ENCODE data around the gene LGALS3BP. TPM values are rescaled to one million over a fixed set of nuclear protein-coding genes. Genes with fewer than 3 reads are reported as not detected.
"Not testable (repeated sequence)": the region's sequence is repeated elsewhere in the genome, so short reads cannot be mapped to it uniquely, and the experiment has no call there.

Gene LGALS3BP, protein sequence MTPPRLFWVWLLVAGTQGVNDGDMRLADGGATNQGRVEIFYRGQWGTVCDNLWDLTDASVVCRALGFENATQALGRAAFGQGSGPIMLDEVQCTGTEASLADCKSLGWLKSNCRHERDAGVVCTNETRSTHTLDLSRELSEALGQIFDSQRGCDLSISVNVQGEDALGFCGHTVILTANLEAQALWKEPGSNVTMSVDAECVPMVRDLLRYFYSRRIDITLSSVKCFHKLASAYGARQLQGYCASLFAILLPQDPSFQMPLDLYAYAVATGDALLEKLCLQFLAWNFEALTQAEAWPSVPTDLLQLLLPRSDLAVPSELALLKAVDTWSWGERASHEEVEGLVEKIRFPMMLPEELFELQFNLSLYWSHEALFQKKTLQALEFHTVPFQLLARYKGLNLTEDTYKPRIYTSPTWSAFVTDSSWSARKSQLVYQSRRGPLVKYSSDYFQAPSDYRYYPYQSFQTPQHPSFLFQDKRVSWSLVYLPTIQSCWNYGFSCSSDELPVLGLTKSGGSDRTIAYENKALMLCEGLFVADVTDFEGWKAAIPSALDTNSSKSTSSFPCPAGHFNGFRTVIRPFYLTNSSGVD
- 193 TPM for total RNA-seq

DNA sequence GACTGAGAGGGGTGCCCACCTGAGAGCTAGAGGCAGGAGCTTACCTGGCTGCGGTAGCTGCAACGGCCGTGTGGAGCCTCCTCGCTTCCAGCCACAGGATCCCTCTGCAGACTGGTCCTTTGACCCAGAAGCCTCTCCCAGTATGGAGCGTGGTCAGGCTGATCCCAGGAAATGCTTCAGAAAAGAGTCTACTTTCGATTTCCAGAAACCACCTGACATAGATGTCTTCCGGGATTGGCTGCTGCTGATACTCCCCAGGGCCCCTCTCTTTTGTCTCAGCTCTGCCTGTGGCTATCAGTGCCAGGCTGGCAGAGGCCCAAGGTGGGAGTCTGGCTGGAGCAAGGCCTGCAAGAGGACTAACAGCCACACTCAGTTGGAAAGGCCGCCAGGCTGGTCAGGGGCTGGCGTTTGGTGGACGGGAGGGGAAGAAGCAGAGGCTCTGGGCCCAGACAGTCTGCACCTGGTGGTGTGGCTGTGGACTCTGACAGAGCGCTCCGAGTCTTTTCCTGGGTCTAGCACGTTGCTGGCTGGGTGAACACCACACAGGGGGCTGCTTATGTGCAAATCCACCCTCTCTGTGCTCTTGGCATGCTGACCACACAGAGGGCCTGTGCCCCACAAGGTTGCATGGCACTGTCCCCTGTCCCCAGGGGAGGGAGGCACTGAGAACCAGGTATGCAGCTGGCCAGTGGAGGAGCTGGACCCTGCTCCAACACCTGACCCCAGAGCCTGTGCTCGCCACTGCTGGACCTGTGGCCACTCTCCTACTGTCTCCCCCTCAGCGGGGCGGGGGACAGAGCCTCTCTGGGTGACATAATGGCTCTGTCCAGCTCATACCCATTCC lies at the start of gene LGALS3BP:
LGALS3BP (minus strand) TSS at position 144 of the 844 bp plus-strand sequence. CDS start 2,732 bp downstream, outside the sequence.
- peak; percentile 38 for ATAC-seq

- ATAC-seq, result no peak
Observed at GRCh38 chr17:79028496-79029326, 49.0 kb upstream of the LGALS3BP start.

- ATAC-seq, result peak; percentile 4
Observed at GRCh38 chr17:79027925-79028491, 48.3 kb upstream of the LGALS3BP start.

- no peak for ATAC-seq
Observed at GRCh38 chr17:79027274-79027924, 47.7 kb upstream of the LGALS3BP start.

DNA sequence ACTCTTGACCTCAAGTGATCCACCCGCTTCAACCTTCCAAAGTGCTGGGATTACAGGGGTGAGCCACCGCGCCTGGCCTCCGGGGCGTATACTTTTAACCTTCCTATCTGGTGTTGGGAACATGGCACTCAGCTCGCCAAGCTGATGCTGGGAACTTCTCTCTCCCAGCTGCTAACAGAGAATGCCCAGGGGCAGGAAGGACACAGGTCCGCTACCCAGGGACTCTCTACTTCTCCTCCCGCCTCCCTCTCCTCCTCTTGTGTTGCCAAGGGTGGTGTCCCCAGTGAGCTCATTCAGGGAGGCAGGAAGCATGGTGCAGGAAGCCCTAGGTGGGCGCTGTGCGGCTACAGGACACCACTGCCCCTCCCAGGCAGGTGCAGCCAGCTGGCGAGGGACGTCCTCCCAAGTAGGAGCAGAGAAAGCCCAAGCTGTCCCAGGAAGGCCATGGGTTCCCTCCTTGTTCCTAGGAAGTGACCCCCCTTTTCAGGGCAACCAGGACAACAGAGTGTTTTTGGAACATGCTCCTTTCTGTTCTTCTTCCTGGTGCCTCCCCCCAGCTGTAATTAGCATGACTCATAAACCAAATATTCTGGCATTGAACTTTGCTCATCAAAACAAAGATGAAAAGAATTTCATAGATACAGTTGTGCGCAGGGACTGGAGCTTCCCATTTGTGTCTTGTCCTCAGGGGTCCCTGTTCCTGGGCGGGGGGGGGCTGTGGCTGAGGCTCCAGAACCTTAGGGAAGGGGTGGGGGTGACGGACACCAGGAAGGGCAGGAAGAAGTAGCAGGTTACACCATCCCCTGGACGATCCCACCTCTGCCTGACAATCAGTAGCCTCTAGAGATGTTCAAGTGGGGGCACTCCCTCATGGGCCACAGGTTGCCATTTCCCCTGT lies 46.9 kb upstream of the LGALS3BP start:
- peak; percentile 21 for ATAC-seq

DNA sequence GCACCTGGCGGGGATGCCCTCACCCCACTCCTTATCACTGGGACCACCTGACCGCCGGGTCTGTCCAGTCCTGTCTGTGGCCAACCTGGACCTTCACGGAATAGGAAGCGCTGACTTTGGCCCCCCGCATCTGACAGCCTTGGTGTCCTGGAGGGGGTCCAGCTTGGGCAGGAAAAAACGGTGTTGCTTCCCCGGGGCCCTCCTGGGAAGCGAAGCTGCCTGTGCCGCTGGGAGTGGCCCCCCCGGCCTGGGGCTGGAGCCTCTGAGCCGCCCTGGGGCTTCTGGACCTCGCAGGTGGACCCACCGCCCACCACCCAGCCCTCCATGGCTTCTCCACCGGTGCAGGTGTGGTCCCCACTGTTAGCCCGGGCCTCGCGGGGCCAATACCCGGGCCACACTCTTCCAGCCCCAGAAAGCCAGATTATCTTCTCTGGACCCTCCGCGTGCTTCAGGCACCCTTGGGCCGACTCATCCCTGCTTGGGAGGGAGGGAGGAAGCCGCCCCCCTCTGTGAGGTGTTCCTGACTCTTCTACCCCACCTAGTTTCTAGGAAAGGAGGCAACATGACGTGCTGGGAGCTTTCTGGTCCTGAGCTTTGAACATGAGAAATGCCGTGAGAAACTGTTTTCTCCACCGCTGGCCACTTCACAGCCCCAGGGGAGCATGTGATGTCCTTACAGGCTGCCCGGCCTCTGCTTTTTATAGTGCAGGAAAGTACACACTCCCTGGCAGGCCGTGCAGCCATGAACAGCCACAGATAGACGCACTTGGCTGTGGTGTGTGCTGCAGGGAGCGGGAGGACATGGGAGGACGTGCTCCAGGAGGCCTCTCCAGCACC lies 45.4 kb upstream of the LGALS3BP start:
- ATAC-seq, result no peak

DNA sequence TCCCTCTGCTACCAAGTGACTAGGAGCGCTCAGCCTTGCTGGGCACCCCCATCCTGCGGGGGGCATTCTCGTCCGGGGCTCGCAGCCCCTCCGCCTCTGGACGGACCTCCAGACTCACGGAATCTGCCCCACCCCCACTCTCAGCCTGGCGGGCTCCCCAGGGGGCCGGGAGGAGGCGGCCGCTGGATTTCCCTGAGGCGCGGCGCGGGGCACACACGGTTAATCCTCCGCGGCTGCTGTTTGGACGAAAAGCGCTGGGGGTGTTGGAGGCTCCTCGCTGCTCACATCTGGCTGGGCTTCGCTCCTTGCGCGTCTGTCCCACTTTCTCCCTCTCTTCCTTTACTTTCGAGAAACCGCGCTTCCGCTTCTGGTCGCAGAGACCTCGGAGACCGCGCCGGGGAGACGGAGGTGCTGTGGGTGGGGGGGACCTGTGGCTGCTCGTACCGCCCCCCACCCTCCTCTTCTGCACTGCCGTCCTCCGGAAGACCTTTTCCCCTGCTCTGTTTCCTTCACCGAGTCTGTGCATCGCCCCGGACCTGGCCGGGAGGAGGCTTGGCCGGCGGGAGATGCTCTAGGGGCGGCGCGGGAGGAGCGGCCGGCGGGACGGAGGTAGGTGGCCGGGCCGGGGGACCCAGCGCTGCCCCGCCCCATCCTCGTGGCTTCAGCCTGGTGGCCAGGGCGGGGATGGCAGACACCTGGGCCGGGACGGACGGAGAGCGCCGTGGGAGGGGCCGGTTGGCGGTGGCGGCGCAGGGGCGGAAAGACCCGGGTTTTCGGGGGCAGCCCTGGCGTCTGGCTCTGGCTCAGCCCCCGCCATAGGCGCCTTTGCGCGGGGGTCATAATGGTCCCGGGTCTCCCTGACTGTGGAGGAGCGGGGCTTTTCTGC lies 44.4 kb upstream of the LGALS3BP start, which contains the start of gene C1QTNF1:
C1QTNF1 (plus strand) TSS at position 284 of the 886 bp plus-strand sequence. CDS start 19,800 bp downstream, outside the sequence.
- ATAC-seq, result peak; percentile 52

DNA sequence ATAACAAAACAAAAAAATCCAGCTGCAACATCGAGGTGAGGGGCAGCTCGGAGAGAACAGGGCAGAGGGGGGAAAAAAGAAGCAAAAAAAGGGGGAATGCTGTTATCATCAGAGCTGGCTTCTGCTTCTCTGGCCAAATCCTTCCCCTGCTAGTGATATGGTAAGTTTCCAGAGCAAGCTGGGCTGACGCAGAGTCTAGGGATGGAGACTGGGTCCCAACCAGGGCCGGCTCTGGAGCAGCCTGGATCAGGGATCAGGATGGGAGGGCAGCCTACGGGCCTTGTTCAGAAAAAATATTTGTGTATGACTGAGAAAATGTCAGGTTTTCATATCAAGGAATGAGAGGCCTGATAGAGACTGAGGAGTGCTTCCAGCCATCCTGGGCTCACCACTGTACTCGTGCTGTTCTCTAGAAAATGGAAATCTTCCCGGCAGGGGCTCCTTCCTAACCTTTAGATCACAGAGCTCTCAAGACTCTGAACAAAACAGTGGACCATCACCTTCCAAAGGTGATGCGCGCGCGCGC lies 43.5 kb upstream of the LGALS3BP start:
- ATAC-seq, result no peak

DNA sequence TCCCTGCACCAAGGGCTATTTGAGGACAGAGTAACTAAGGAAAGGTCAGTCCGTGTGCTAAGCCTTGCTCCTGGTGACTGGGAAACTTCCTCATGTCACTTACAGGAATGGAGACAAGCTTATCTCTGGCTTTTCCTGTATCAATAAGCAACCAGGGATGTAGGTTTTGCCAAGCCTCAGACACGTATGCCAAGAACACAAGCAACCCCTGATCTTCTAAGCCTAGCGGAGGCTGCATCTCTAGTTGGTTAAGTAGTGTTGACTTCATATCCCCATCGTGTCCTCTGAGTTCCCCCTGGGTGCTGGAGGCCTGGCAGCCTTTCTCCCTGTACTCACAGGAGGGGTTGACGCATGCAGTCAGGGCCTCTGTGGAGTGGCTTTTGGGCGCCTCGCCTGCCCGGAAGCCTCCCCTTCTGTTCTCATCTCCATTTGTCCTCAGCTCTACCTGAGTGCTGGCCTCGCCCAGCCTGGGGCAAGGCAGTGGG lies 42.8 kb upstream of the LGALS3BP start:
- no peak for ATAC-seq

DNA sequence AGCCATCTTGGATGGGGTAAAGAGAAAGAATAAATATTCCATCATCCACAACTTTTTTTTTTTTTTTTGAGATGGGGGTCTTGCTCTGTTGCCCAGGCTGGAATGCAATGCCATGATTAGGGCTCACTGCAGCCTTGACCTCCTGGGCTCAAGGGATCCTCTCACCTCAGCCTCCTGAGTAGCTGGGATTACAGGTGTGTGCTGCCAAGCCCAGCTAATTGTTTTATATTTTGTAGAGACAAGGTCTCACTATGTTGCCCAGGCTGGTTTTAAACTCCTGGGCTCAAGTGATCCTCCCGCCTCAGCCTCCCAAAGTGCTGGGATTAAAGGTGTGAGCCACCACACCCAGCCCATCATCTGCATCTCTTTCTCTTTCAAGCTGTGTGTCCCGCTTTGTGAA lies 42.2 kb upstream of the LGALS3BP start:
- ATAC-seq, result not testable (repeated sequence)

- ATAC-seq, result no peak
Observed at GRCh38 chr17:79020631-79021301, 41.0 kb upstream of the LGALS3BP start.

GRCh38 chr17:79019632-79020584 lies 40.2 kb upstream of the LGALS3BP start:
- peak; percentile 44 for ATAC-seq

DNA sequence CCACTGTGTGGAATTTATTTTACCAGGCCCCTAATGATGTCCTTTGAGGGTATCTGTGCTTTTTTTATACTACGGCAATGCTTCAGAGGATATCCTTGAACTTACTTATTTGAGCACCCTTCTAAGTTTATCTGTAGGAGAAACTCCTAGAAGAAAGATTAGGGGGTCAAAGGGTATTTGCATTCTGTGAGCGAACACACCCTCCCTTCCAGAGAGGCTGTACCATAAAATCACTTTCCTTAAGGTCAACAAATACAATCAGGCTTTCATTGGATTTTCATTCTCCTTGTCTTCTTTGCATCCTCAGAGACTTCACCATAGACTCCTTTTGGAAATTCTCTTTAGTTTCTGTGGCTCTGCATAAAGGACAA lies 39.5 kb upstream of the LGALS3BP start:
- no peak for ATAC-seq

GRCh38 chr17:79018370-79018695 lies 38.6 kb upstream of the LGALS3BP start:
- ATAC-seq, result no peak

- no peak for ATAC-seq
Observed at GRCh38 chr17:79017546-79018369, 38.0 kb upstream of the LGALS3BP start.
